ENCODE data around the gene TMEM175. TPM values are rescaled to one million over a fixed set of nuclear protein-coding genes. Genes with fewer than 3 reads are reported as not detected.
"Not testable (repeated sequence)": the region's sequence is repeated elsewhere in the genome, so short reads cannot be mapped to it uniquely, and the experiment has no call there.

TMEM175 gene
- total and polyA plus RNA-seq, 7 donors, result 4.6 to 42.6 (median 30.5) TPM

DNA sequence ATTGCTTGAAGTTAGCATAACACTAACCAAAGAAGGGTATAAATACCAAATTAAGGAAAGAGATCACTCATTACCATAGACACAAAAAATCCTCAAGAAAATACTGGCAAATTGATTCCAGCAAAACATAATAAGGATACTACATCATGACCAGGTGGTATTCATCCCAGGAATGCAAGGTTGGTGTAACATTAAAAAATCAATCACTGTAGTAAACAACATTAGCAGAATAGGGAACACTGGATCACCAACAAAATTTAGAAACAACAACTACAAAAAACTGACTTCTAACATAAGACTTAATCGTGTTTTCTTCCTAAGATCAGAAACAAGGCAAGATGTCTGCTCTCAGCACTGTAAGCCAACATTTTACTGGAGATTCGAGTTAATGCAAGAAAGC is 14.3 kb upstream of the TMEM175 start:
- Histone ChIP-seq H3K27ac (no peak overlapping the region), H3K9me3 (no peaks in the 10 kb centered on the region), H3K4me3 (no peak overlapping the region), H3K4me1 (peaks cover 0 to 16% (median 8%) of the 10 kb centered on the region in 4 donors), H3K27me3 (no peaks in the 10 kb centered on the region), H3K36me3 (peaks cover 0 to 5% (median under 1%) of the 10 kb centered on the region in 4 donors)
- DNase-seq, result no peak
- intact Hi-C loops (cut with DNase I), result no loop called here
- WGBS, 2 donors, result 96 to 98% methylated on average over 2 of the region's 2 CpGs
- TF ChIP-seq EP300 (IDR thresholded peaks at IDR 0.05) (no peak), POLR2AphosphoS5 (IDR thresholded peaks at IDR 0.05) (no peak), POLR2A (IDR thresholded peaks at IDR 0.05) (no peak)
- TF ChIP-seq, protein P1, sequence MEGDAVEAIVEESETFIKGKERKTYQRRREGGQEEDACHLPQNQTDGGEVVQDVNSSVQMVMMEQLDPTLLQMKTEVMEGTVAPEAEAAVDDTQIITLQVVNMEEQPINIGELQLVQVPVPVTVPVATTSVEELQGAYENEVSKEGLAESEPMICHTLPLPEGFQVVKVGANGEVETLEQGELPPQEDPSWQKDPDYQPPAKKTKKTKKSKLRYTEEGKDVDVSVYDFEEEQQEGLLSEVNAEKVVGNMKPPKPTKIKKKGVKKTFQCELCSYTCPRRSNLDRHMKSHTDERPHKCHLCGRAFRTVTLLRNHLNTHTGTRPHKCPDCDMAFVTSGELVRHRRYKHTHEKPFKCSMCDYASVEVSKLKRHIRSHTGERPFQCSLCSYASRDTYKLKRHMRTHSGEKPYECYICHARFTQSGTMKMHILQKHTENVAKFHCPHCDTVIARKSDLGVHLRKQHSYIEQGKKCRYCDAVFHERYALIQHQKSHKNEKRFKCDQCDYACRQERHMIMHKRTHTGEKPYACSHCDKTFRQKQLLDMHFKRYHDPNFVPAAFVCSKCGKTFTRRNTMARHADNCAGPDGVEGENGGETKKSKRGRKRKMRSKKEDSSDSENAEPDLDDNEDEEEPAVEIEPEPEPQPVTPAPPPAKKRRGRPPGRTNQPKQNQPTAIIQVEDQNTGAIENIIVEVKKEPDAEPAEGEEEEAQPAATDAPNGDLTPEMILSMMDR (IDR thresholded peaks at IDR 0.05), result no peak

DNA sequence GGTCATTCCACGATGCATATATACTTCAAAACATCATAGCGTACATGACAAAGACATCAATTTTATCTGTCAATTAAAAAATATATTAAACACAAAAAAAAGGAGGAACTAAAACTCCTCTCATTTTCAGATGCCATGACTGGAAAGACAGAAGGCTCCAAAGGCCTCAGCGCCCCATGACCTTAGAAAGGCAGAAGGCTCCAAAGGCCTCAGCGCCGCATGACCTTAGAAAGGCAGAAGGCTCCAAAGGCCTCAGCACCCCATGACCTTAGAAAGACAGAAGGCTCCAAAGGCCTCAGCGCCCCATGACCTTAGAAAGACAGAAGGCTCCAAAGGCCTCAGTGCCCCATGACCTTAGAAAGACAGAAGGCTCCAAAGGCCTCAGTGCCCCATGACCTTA is 13.7 kb upstream of the TMEM175 start:
- peaks cover 0 to 16% (median 8%) of the 10 kb centered on the region in 4 donors for H3K4me1 ChIP-seq
- H3K4me3 ChIP-seq; DNase-seq; intact Hi-C loops (cut with DNase I); H3K27me3 ChIP-seq; H3K9me3 ChIP-seq; H3K27ac ChIP-seq; H3K36me3 ChIP-seq: not testable (repeated sequence)
- WGBS, 2 donors, result 85 to 92% methylated on average over 6 of the region's 6 CpGs

DNA sequence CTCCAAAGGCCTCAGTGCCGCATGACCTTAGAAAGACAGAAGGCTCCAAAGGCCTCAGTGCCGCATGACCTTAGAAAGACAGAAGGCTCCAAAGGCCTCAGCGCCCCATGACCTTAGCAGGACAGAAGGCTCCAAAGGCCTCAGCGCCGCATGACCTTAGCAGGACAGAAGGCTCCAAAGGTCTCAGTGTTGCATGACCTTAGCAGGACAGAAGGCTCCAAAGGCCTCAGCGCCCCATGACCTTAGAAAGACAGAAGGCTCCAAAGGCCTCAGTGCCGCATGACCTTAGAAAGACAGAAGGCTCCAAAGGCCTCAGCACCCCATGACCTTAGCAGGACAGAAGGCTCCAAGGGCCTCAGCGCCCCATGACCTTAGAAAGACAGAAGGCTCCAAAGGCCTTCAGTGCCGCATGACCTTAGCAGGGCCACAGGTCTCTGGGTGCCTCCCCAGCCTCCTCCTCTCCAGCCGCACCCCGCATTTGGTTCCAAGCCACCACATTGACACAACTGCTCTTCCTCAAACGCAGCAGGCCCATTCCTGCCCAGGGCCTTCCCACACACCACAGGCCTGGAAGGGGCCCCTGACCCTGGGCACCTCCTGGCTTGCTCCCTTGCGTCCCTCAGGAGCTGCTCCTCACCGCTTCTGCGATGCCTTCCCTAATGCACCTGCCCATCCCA is 13.1 kb upstream of the TMEM175 start:
- WGBS, 2 donors, result 96 to 97% methylated on average over 15 of the region's 15 CpGs
- peaks cover 0 to 16% (median 8%) of the 10 kb centered on the region in 4 donors for H3K4me1 ChIP-seq
- DNase-seq; H3K36me3 ChIP-seq; H3K27me3 ChIP-seq; H3K9me3 ChIP-seq; intact Hi-C loops (cut with DNase I); H3K4me3 ChIP-seq; H3K27ac ChIP-seq: not testable (repeated sequence)

DNA sequence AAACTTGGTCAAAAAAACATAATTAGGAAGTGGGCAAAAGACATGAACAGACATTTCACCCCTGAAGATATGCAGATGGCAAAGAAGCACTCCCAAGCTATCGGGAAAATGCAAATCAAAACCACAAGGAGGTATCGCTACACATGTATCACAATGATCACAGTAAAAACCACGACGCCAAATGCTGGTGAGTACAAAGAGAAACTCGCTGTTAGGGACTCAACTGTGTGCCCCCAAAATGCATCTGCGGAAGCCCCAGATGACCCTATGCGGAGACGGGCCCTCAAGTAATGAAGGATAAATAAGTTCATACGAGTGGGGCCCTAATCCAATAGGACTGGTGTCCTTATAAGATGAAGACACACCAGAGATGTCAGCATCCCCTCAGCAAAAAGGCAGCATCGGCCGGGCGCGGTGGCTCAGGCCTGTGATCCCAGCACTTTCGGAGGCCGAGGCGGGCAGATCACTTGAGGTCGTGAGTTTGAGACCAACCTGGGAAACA is 10.4 kb upstream of the TMEM175 start:
- H3K4me1 ChIP-seq, result peaks cover 0 to 18% (median 8%) of the 10 kb centered on the region in 4 donors
- intact Hi-C loops (cut with DNase I), result no loop called here
- WGBS, 2 donors, result 78 to 93% methylated on average over 17 of the region's 17 CpGs

DNA sequence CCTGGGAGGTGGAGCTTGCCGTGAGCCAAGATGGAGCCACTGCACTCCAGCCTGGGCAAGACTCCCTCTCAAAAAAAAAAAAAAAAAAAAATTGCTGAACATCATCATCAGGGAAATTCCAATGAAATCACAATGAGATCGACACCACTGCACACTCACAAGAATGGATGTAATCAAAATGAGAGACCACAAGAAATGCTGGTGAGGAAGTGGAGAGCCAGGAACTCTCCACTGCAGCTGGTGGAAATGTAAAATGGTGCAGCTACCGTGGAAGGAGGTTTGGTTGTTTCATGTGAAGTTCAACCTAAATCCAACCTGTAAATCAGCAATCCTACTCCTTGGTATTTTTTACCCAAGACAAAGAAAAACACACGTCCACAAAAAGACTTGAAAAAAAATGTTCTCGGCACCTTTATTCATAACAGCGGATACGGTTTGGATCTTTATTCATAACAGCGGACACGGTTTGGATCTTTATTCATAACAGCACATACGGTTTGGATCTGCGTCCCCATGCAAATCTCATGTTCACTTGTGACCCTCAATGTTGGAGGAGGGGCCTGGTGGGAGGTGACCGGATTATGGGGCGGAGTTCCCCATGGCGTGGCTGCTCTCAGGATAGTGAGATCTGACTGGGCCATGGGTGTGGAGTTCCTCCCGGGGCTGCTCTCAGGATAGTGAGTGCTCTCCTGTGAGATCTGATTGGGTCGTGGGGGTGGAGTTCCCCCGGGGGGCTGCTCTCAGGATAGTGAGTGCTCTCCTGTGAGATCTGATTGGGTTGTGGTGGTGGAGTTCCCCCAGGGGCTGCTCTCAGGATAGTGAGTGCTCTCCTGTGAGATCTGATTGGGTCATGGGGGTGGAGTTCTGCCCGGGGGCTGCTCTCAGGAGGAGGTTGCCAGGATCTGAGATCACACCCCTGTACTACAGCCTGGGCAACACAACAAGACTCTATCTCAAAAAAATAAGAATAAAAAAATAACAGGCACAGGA is 7.9 kb upstream of the TMEM175 start:
- intact Hi-C loops (cut with DNase I), result no loop called here
- TF ChIP-seq EP300 (IDR thresholded peaks at IDR 0.05), result no peak
- TF ChIP-seq, protein P1 (IDR thresholded peaks at IDR 0.05), result no peak
- TF ChIP-seq POLR2A (IDR thresholded peaks at IDR 0.05), result no peak
- no peak for TF ChIP-seq POLR2AphosphoS5 (IDR thresholded peaks at IDR 0.05)
- no peaks in the 10 kb centered on the region for H3K9me3 ChIP-seq
- no peaks in the 10 kb centered on the region for H3K27me3 ChIP-seq
- no peak overlapping the region for H3K27ac ChIP-seq
- WGBS, 2 donors, result 77 to 79% methylated on average over 18 of the region's 18 CpGs
- H3K36me3 ChIP-seq, result no peaks in the 10 kb centered on the region
- H3K4me1 ChIP-seq, result peaks cover 0 to 37% (median 12%) of the 10 kb centered on the region in 4 donors
- no peak overlapping the region for H3K4me3 ChIP-seq
- DNase-seq, result no peak

More for the DNA sequence above, 10.4 kb upstream of the TMEM175 start:
- no peaks in the 10 kb centered on the region for H3K36me3 ChIP-seq
- H3K27ac ChIP-seq, result no peak overlapping the region
- no peaks in the 10 kb centered on the region for H3K9me3 ChIP-seq
- H3K4me3 ChIP-seq, result no peak overlapping the region
- TF ChIP-seq POLR2A (IDR thresholded peaks at IDR 0.05) (no peak), EP300 (IDR thresholded peaks at IDR 0.05) (no peak), POLR2AphosphoS5 (IDR thresholded peaks at IDR 0.05) (no peak)
- TF ChIP-seq, protein P1 (IDR thresholded peaks at IDR 0.05), result no peak
- no peaks in the 10 kb centered on the region for H3K27me3 ChIP-seq
- DNase-seq, result no peak
